NCI-H226 (cell line): Measurements from ENCODE around the gene SUCO.
A peak's percentile ranks its signal among the peaks of the same experiment; 100 is the strongest.
"Not testable (repeated sequence)": the region's sequence is repeated elsewhere in the genome, so short reads cannot be mapped to it uniquely, and the experiment has no call there.

Experiments
- DNase-seq: peaks from one replicate; pipeline ENCODE4 v3.0.0-alpha.2; 2015

The SUCO gene

DNA sequence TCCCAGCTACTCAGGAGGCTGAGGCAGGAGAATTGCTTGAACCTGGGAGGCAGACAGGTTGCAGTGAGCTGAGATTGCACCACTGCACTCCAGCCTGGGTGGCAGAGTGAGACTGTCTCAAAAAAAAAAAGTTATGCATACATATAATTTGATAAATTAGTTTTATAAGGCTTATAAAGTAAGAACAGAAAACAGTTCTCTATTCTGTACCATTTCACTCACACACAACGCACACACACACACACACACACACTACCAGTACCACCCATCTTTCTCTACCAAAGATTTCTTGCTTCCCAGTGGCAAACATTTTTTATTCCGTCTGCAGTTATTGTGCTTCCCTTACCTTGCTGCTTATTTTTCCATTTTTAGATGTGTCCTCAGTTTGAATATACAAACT lies 79.5 kb downstream of the SUCO start:
- no peak for DNase-seq

DNA sequence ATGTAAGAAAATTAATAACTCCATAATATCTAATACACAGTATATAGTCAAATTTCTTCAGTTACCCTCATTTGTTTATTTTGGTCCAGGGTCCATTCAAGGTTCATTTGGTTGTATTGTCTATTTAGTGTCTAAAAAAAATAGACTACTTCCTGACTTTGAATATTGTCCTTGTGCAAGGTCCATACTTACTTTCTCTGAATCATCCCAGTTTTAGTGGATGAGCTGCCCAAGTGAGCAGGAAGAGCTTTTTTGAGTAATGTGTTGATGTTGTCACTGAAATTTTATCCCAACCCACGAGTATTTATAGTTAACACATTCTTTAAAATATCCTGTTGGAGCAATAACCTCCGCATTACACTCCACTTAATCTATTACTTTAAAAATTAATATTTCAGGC lies 80.3 kb downstream of the SUCO start:
- no peak for DNase-seq

DNA sequence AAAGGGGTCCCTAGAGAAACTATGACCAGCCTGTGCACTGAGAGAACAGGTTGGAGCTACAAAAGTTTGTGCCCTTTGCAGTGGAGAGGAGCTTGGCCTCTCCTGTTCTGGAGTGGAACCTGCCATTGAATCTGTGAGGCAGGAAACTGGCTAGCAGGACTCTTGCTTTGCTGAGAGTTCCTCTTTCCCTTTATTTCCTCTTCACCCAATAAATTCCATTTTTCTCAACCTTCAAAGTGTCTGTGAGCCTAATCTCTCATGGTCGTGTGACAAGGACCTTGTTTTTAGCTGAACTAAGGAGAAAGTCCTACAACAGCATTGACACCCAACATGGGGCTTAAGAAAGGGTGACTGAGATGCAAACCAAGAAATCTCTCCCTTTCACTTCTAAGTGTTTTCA lies 83.2 kb downstream of the SUCO start:
- DNase-seq: no peak

DNA sequence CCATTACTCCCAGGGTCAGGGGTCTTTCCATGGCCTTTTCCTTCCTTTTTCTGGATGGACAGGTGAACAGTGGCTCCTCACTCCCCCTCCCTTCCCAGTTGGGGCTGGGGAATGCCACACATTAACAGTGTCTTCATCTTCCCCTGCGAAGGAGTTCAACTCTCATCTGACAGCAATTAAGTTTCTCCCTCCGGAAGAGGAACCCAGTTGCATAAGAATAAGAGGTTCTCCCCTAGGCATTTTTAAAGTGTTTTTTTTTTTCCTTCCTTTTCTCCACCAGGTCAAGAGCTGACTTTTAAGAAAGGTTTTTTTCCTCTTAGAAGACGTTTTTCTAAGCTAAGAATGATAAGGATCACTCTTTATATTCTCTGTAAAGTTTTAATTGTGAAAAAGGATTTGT lies 83.7 kb downstream of the SUCO start:
- no peak for DNase-seq

DNA sequence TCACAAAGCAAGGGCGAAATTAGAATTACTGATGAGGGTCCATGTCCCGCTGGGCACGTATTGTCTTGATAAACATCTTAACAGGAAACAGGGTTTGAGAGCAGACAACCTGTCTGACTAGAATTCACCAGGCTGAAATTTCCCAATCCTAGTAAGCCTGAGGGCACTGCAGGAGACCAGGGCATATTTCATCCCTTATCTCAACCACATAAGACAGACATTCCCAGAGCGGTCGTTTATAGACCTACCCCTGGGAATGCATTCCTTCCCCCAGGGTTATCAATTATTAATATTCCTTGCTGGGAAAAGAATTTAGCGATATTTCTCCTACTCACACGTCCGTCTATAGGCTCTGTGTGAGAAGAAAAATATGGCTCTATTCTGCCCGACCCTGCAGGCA lies 87.7 kb downstream of the SUCO start:
- not testable (repeated sequence) for DNase-seq

DNA sequence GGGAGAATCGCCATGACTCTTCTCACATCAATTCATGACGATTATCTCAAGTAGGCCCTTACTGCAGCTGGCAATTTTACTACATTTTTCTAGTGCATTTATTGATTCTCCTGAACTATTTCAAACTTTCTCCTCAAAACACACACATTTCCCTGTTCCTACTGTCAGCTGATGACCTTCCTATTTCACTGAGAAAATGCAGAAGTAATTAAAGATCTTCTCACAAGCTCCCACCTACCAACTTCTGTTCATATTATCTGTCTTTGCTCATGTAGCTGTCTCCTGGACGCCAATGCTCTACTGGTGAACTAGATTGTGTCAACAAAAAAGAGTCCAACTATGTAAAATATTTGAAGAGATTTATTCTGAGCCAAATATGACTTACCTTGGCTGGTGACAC lies 89.6 kb downstream of the SUCO start:
- no peak for DNase-seq

DNA sequence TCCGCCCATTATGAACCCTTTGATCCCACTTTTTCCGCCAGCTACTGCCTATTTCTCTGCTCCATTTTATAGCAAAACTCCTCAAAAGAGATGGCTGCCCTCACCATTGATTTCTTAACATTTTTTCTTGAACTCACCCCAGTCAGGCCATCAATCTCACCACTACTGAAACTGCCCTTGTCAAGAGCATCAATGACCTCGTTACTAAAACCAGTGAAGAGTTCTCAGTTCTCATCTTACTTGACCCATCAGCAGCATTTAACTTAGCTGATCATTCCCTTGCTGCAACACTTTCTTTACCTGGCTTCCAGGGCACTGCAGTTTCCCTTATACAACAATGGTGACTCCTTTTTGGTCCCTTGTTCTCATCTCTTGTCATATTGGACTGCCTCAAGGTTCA lies 90.8 kb downstream of the SUCO start:
- DNase-seq: no peak

DNA sequence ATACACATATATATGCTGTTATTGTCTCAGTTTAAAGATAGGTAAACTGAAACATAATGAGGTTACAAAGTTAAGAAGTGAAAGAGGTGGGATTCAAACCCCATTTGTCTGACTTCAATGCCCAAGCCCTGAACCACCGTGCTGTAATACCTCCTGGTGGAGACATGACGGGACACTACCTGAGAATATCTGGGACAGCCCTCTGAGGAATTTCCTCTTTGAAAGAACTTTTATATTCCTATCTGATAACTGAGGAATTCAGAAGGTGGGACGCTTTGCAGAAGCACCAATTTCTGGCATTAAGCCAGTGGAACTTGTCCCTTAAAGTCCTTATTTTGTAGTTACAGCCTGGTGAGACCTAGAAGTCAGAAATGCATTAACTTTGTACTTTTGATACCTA lies 93.9 kb downstream of the SUCO start:
- no peak for DNase-seq

DNA sequence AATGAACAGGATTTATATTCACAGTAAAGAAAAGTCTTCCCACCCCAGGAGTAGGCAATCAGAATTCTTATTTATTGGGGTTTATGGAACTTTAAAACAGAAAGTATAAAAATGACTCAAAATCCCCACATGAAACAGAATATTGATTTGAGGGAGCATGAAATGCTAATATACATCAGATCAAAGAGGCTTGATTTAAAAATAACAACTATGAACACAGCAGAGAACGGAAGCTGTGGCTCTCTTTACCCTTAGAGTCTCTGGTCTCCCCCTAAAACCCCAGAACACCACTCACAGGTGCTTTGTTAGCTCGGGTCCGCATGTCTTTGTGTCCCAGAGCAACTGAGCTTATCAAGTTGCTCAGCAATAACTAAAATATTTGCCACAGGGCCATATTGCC lies 94.8 kb downstream of the SUCO start:
- no peak for DNase-seq

DNA sequence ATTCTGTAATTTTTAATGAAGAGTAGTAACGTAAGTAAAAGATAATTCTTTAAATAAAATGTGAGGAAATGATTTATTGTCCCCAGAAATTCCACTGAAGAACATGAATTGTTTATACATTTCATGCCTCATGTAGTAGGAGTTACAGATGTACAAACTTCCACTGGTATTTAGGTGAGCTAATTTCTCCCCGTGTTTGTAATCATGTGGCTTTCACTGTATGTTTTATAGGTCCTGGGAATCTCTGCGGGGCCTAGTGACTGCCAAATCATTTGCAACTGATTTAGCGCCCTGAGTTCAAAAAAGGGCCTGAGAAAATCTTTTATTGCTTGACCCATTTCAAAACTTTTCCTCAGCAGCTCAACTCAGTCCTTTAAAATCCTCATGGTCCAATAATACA lies 95.5 kb downstream of the SUCO start:
- no peak for DNase-seq

DNA sequence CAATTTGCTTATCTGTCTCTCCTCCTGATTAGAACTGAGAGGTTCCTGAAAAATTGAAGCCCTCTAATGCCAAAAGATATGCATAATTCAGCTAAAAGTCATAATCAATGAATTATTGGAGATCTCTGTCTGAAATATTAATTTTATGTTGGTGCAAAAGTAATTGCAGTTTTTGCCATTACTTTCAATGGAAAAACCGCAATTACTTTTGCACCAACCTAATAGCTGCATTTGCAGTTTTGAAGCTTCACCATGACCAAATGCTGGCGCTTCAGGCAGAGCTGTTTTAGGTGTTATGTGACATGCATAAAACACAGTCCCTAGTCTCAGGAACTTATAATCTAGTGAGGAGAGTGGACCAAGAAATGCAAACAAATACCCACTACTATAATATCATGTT lies 96.2 kb downstream of the SUCO start:
- DNase-seq: no peak

DNA sequence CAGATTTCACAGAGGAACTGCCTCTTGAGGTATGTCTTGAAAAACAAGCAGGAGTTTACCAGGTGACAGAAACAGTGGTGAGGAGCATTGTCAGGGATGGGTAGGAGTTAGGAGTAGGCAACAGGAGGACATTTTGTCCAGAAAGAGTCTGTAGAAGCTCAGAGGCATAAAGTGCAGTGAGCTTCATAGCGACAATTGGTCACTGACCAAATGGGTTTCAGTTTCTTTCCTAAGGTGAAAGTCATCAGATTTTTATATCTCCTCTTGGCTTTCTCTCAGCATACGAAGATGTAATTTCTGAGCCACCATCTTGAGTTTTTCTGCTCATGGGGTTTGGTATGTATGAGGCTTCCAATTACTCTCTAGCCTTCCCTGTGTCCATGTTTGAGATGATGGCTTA lies 96.7 kb downstream of the SUCO start:
- DNase-seq: no peak

DNA sequence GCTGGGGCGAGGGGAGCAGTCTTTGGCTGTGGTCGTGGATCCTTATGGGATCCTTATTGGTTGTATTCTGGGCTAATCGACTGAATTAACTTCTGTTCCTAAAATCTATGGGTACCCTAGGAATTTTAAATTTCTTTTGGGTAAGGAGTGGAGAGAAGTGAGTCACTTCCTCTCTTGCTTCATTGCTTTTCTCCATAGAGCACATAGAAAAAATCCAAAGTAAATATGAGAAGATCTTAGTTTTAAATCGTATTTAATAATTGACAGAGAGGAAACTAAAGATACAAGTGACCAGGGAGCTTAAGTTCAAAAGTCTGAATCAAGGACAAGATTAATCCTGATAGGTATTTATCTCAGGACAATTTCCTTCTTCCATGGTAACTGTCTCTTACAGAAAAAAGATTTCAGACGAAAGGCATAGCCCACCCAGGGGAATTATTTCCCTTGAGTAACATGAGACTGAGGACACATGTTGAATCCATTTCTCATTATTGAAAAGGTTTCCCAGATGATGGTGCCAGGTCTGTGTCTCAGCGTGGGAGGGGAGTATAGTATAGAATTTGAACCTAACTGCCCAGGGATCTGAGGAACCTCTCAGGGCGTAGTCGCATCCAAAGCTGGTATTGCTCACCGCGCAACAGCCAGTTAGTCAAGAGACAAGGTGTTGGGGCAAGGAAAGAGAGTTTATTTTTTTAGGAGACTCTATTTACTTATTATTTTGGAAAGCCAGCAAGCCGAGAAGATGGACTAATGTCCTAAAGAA lies 97.3 kb downstream of the SUCO start:
- DNase-seq: no peak

DNA sequence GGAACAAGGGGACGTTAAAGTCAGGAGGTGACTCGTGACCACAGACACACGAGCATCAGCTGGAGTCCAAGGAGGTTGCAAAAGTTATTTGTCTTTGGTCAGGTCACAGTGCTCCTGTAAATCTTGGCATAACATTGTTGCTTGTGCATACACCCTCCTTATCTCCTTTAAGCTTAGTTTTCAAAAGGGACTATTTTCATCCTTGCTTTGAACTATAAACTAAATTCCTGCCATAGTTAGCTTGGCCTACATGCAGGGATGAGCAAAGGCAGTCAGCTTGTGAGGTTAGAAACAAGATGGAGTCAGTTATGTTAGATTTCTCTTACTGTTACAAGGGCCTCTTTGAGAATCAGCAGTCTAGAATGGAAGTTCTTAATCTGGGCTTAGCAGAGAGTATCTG lies 97.9 kb downstream of the SUCO start:
- no peak for DNase-seq

DNA sequence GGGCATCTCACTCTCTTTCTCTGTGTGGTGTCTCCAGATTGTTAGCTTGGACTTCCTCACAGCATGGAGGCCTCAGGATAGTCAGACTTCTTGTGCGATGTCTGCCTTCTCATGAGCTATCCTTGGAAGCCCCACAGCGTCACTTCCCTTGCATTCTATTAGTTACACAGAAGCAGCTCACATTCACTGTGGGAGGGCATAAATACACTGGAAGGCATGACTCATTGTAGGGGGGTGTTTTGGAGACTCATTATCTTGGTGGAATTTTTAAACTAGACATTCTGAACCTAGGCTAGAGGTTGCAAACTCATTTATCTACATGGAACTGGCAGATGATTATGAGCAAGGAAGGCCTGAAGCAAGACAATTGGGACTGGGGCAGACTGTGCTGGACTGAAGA lies 104.6 kb downstream of the SUCO start:
- DNase-seq: peak; percentile 97

DNA sequence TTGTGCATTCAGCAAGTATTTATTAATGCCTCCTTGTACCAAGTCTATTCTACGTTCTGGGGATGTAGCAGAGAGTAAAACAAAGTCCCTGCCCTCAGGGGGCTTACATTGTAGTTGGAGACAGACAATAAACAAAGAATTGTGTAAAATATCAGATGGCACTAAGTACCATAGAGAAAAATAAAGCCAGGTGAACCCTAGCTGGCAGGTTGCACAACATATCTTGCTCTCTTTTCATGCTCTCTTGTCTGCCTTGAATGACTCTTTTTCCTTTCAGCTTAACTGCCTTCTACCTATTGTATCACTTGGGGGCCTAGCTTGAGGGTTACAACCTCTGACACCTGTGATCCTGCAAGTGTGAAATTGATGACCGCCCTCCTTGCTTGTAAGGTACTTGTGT lies 105.3 kb downstream of the SUCO start:
- no peak for DNase-seq

DNA sequence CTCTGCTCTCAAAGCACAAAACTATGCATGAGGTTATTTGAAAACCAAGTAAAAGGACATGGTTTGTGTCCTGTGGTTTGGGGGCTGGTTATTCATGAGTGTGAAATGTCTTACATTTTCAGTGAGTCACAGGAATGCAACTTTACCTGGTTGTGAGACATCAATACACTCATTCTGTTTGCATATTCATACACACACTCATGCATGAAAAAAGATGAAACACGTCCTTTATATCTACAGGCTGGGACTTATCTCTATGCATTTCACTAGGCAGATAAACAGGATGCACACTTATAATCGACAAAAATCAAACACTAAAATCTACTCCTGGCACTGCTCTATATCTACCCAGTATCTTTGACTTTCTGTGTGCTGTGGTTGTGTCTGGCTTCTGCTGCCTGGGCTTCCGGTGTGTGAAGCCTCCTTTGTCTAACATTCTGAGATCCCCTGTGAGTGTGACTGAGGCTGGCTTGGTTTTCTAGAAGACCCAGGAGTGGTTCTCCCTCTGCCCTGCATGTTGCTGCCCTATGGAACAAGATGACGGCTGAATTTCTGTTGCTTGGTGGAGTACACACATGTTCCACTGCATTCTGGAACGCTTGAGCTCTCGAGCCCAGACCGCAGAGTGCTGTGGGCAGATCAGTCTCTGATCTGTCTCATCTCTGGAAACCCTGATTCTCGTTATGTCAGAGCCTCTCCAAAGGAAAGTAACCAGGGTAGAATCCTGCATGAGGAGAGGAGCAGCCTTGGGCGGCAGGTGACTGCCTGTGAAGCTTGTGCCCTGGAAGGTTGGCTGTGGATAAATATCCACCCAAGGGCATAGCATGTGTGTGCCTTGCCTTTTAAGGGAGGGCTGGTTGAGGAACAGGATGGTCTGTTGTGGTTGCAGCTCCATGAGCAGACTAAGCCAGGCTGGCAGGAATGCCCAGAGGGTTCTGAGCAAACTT lies 106.2 kb downstream of the SUCO start:
- DNase-seq: peak; percentile 92

DNA sequence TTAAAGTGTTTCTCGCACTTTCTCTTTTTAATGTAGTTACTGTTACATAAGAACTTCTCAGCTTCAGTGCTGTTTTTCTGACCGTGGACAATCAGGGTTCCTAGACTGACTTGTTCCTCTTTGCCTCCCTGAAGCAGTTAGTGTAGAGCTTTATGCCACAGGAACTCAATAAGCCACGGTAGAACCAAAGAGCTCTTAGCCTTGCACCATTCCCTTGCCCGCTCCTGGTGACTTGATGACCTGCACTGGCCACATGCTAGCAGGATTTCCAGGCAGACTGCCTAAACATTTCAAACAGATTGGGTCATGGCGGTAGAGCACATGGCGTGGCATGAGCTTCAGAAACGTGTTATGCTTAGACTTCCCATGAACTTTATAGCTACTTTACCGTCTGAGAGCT lies 107.2 kb downstream of the SUCO start:
- no peak for DNase-seq

DNA sequence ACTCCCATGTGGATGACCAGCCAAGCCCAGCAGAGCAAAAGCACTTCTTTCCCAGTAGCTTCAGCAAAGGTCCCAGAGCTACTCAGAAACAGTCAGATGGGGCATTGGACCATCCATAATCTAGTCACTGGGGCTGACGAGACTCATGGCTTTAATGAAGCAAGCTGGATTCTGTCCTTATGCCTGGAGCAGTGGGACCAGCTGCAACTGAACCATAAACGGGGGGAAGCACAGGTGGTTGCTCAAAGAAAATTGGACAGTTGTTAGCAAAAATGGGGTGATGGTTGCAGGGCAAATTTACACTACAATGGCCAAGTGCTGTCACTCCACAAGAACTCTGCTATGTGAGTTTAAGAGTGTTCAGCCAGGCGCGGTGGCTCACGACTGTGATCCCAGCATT lies 108.5 kb downstream of the SUCO start:
- DNase-seq: no peak

DNA sequence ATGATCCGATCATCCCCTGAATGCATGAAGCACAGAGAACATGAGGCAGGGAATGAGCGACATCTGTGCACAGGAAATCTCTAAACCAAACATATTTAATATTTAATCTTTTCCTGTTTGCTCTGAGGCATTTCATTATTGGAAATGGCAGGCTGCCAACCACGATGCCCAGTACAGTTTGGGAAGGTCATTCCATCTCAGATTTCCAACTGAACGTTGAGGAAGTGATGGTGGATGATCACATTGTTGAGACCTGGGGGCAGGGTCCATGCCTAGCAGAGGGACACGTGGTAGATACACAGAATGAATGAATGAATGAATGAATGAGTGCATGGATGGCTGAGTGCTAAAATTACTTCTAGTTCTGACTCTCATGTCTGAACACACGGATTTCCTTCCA lies 110.0 kb downstream of the SUCO start:
- DNase-seq: no peak

DNA sequence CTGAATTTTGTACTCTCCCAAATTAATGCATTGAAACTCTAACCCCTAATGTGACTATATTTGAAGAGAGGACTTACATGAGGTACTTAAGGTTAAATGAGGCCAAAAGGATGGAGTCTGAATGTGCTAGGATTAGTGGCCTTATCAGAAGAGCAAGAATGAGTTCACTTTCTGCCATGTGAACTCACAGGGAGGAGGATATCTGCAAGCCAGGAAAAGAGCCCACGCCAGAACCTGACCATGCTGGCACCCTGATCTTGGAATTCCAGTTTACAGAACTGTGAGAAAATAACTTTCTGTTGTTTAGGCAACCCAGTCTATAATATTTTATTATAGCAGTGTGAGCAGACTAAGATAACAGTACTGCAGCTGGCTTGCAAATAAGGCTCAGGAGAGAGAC lies 113.7 kb downstream of the SUCO start:
- peak; percentile 32 for DNase-seq

DNA sequence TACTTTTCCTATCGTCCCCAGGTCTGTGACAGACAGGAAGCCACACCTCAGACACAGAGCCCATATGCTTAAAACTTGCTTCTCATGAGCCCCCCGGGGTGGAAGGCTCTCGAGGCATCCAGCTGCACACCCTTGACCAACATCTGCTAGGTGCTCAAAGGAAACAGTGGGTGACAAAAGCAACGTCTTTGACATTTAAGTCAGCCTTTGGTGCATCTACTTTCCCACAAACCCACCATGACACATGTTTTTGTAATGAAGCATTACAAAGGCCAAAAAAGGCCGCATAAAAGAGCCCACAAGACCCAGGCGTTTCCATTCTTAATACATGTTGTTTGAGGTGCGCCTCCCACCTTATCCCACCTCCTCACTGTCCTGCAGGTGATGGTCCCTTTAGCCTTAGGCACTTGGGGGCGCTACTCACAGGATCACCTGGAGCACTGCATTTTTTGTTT lies 114.2 kb downstream of the SUCO start:
- DNase-seq: no peak

DNA sequence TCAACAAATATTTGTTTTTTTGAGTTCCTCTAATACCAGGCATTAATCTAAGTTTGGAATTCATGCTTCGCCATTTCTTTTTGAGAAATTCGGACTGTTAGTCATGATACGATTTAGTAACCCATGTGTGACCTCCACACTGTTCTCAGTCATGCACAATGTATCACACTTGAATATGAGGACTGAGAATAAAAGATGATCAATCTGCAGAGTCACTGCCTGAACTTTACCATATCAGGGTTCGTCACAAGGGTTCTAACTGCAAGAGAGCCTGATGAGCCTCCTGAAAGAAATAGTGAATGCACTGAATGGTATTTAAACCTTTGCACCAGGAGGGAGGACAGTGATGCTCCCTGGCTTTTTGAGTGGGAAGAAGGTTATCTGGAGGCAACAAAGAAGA lies 115.0 kb downstream of the SUCO start:
- DNase-seq: no peak

DNA sequence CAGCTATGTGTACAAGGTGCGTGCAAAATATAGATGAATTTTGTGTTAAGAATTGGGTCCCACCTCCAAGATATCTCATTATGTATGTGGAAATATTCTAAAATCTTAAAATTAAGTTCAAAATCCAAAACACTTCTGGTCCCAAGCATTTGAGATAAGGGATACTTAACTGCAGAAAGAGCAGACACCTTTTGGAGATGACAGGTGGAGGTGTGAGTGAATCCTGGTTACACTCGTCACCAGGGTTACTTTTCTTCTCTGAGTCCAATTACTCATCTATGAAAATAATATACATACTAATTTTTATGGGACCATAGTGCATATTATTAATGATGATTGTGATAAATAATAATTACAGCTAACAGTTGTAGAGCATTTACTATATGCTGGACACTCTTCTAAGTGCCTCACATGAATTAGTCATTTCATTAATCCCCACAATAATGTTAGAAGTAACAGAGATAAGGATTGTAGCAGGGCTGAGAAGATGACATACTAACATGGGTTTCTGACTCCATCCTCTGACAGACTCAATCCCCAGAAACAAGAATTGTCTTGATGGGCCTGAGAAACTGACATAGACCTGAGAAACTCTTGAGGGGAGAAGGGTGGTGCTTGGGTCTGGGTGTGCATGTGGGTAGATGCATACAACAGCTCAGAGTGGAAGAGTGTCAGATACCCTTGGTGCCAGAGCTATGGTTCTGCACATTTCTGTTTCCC lies 117.7 kb downstream of the SUCO start:
- DNase-seq: no peak
